ENCODE data around the gene CCDC15. TPM values are rescaled to one million over a fixed set of nuclear protein-coding genes. Genes with fewer than 3 reads are reported as not detected.

CCDC15 gene
- total RNA-seq, 1 donor from 2014 or later, result 1.2 TPM

- no peaks in the 10 kb centered on the region for H3K9me3 Mint-ChIP-seq (ENCODE audit: low read depth)
- peaks cover 10% of the 10 kb centered on the region for H3K4me1 Mint-ChIP-seq (ENCODE audit: low read depth)
- H3K36me3 Mint-ChIP-seq (ENCODE audit: low read depth), result no peaks in the 10 kb centered on the region
- peaks cover 2% of the 10 kb centered on the region for H3K27me3 Mint-ChIP-seq (ENCODE audit: low read depth)
- DNase-seq (ENCODE audit: low spot score), result no peak
- no peak overlapping the region for H3K4me3 Mint-ChIP-seq (ENCODE audit: unreplicated experiment)
- TF ChIP-seq CTCF (IDR thresholded peaks at IDR 0.05), result no peak
- H3K27ac Mint-ChIP-seq (ENCODE audit: unreplicated experiment), result no peak overlapping the region
Observed at GRCh38 chr11:125079151-125079877, 125.3 kb downstream of the CCDC15 start.

DNA sequence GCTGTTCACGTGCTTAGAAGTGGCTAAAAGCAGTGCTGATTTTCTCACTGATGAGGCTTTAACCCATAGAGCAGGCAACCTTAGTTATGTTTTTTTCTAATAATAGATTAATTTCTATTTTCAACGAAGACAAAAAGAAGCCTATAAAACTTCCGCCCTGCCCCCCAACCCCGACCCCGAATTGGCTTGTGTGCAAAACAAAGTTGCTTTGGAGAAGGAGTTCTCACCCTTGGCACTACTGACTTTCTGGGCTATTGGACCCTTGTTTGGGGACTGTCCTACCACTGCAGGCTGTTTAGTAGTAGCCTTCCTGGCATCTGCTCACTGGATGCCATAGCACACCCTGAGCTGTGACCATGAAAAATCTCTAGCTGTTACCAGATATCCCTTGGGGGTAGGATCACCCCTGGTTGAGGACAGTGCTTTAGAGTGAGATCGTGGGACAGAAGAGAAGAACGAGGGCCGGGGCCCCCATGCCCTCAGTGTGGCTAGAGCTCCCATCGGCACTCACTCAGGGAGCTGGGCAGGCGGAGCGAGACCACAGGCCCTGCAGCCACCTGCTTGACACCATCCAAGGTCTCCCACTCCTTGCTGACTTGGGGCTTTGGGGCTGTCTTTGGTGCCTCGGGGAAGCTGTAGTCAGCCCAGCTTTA is 126.0 kb downstream of the CCDC15 start:
- no peaks in the 10 kb centered on the region for H3K9me3 Mint-ChIP-seq (ENCODE audit: low read depth)
- no peak for TF ChIP-seq CTCF (IDR thresholded peaks at IDR 0.05)
- no peak for DNase-seq (ENCODE audit: low spot score)
- no peaks in the 10 kb centered on the region for H3K36me3 Mint-ChIP-seq (ENCODE audit: low read depth)
- no peak overlapping the region for H3K27ac Mint-ChIP-seq (ENCODE audit: unreplicated experiment)
- no peak overlapping the region for H3K4me3 Mint-ChIP-seq (ENCODE audit: unreplicated experiment)
- H3K4me1 Mint-ChIP-seq (ENCODE audit: low read depth), result peaks cover 10% of the 10 kb centered on the region
- H3K27me3 Mint-ChIP-seq (ENCODE audit: low read depth), result peaks cover 2% of the 10 kb centered on the region

- Mint-ChIP-seq H3K27ac (ENCODE audit: unreplicated experiment) (no peak overlapping the region), H3K27me3 (ENCODE audit: low read depth) (peaks cover 2% of the 10 kb centered on the region), H3K36me3 (ENCODE audit: low read depth) (no peaks in the 10 kb centered on the region), H3K4me3 (ENCODE audit: unreplicated experiment) (no peak overlapping the region), H3K9me3 (ENCODE audit: low read depth) (no peaks in the 10 kb centered on the region), H3K4me1 (ENCODE audit: low read depth) (peaks cover 10% of the 10 kb centered on the region)
- TF ChIP-seq CTCF (IDR thresholded peaks at IDR 0.05), result no peak
- no peak for DNase-seq (ENCODE audit: low spot score)
Observed at GRCh38 chr11:125080531-125080911, 126.5 kb downstream of the CCDC15 start.

DNA sequence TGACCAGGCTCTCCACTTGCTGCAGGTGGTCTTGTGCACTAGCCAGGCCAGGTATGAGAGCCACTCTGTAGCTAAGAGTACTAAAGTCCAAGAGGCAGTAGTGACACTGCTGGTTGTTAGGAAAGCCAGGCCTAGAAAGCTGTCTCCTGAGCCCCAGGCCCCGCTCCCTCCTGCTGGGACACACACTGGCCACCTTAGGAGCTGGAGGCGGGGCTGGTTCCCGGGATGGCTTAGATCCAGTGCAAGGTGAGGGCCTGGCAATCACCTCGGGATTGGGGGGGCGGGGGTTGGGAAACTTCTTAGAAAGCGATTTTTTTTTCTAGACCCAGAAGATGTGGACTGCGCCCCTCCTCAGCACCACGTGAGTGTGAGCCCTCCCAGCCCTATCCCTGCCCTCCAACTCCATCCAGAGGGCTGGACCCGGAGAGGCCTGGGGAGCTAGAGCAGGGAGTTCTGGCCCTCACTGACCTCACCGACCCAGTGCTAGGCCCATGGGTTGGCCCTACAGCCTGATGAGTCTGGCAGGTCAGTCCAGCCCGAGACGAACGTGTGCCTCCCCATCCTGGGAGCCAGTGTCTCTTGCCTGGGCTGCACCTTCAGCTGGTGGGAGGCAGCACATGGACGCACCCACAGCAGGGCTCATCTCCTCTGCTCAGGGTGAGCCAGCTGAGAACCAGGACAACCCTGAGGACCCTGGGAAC is 127.2 kb downstream of the CCDC15 start:
- Mint-ChIP-seq H3K27me3 (ENCODE audit: low read depth) (peaks cover 2% of the 10 kb centered on the region), H3K4me1 (ENCODE audit: low read depth) (peaks cover 10% of the 10 kb centered on the region), H3K9me3 (ENCODE audit: low read depth) (no peaks in the 10 kb centered on the region), H3K4me3 (ENCODE audit: unreplicated experiment) (no peak overlapping the region), H3K27ac (ENCODE audit: unreplicated experiment) (no peak overlapping the region), H3K36me3 (ENCODE audit: low read depth) (no peaks in the 10 kb centered on the region)
- no peak for DNase-seq (ENCODE audit: low spot score)
- TF ChIP-seq CTCF (IDR thresholded peaks at IDR 0.05), result no peak

GRCh38 chr11:125082040-125082439 is 128.0 kb downstream of the CCDC15 start:
- H3K9me3 Mint-ChIP-seq (ENCODE audit: low read depth), result no peaks in the 10 kb centered on the region
- no peak overlapping the region for H3K27ac Mint-ChIP-seq (ENCODE audit: unreplicated experiment)
- H3K4me1 Mint-ChIP-seq (ENCODE audit: low read depth), result peaks cover 10% of the 10 kb centered on the region
- H3K36me3 Mint-ChIP-seq (ENCODE audit: low read depth), result no peaks in the 10 kb centered on the region
- DNase-seq (ENCODE audit: low spot score), result no peak
- no peak for TF ChIP-seq CTCF (IDR thresholded peaks at IDR 0.05)
- peaks cover 2% of the 10 kb centered on the region for H3K27me3 Mint-ChIP-seq (ENCODE audit: low read depth)
- no peak overlapping the region for H3K4me3 Mint-ChIP-seq (ENCODE audit: unreplicated experiment)

All from chondrocyte (in vitro differentiated cells).